HK-2 (cell line): Measurements from ENCODE around the gene AICDA.

Experiments used
- DNase-seq: peaks from one replicate; pipeline ENCODE4 v3.0.0-alpha.2; 2018; ENCODE audit not compliant: unreplicated experiment

AICDA gene

DNA sequence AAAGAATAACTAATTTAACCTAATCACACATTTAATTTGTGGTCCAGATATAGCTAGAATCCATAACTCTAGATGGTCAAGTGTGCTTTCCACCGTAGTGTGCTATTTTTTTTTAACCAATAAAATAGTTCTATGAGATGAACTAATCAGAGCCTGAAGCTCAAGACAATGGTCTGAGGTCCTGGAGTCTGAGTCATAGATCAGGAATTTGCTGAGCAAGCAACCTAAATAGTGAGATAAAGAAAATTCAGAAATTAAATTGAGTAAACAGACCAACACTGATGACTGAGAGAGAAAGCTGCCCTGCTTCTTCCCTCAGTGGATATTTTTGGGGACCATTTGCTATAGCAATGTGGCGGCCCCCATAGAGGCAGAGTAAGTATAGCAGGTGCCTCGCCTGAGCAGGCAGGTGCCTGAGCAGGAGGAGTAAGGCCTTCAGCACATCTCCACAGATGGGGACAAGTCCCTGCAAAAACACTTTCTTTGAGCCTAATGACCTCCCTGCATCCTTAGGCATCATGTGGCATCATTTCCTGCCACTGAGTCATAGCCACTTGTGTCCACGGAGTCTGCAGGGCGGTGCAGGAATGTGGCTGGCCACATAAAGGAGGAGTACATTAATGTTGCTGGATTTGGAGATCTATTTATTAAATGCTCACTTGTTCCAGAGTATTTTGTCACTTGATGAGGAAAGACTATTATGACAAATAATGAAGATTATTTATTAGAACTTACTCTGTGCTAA is 58.0 kb downstream of the AICDA start:
- DNase-seq = peak; percentile 34

DNA sequence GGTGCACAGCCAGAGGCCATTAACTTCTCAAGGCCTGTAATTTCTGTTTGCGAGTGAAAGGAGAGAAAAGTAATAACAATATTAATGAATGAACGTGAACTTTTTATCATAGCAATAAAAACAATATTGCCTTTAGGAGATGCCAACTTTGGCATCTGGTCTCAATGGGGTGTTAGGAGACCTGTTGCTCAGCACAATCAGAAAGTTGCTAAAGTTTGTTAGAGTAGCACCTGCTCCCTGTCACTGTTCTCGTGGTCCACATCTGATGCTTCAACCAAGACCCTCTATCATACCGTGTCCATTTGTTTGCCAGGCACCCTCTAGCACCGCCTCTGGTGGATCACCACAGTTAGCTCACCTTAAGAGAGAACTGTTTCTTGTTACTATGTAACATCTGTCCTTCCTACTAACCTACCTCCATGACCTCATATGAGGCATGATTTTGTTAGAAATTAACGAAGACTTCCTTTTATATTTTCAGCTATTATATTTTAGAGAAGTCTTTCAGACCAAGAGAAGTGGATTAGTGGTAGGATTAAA is 59.5 kb downstream of the AICDA start:
- DNase-seq = no peak
